ENCODE measurements around the gene HSD11B1L.
"Not testable (repeated sequence)": the region's sequence is repeated elsewhere in the genome, so short reads cannot be mapped to it uniquely, and the experiment has no call there.

The HSD11B1L gene

DNA sequence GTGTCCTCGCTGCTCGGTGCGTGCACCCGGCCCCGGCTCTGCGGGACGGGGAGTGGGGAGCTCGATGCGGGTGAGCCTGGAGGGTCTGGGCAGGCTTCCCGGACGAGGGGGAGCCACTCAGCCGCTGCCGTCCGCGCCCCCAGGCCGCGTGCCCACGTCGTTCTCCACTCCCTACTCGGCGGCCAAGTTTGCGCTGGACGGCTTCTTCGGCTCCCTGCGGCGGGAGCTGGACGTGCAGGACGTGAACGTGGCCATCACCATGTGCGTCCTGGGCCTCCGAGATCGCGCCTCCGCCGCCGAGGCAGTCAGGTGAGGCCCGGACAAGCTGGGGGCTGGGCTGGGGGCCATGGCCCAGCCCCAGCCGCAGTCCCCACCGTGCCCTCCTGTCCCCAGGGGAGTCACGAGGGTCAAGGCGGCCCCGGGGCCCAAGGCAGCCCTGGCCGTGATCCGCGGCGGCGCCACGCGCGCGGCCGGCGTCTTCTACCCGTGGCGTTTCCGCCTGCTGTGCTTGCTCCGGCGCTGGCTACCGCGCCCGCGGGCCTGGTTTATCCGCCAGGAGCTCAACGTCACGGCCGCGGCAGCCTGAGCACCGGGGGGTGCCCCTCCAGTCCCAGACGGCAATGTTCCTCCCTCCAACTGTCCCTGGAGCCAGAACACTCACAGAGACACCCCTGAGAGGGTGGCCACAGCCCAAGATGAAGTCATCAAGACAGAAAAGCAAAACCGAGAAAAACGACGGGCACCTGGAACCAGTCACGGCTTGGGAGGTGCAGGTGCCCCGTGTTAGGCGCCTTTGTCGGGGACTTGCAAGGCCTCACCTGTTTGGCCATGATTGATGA lies 6.8 kb downstream of the HSD11B1L start:
- H3K4me3 ChIP-seq (replicated peaks; ENCODE audit: insufficient read depth, low read length): peak overlapping the region; percentile 9; the same call in 1 of the 2 replicates
- DNase-seq (ENCODE audit: low read depth in 1 of 2, low spot score in 1 of 2): no peak
- H3K27ac ChIP-seq (replicated peaks): peak overlapping the region; percentile 69
- TF ChIP-seq POLR2AphosphoS5 (IDR thresholded peaks at IDR 0.05; ENCODE audit: low read depth): no peak
- no peaks in the 10 kb centered on the region for H3K27me3 ChIP-seq (ENCODE audit: insufficient read depth, poor library complexity, severe bottlenecking)

DNA sequence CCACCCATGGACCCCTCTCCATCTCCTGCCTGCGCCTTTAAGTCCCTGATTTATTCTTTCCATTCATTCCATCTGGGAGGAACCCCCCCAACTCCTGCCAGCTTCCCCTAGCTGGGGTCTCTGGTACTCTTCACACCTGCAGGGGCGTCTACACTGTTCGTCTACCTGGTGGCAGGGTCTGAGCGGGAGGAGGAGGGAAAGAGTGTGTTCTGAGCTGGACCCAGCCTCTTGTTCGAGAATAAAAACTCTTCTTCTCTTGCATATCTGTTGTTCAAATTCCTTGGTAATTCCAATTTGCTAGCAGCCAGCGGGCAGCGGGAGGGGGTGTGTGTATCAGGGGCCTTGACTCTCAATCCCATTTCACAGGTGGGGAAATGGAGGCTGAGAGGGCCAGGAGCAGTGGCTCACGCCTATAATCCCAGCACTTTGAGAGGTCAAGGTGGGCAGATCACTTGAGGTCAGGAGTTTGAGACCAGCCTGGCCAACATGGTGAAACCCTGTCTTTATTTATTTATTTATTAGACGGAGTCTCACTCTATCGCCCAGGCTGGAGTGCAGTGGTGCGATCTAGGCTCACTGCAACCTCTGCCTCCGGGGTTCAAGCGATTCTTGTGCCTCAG lies 7.5 kb downstream of the HSD11B1L start:
- not testable (repeated sequence) for H3K4me3 ChIP-seq (replicated peaks; ENCODE audit: insufficient read depth, low read length); H3K27ac ChIP-seq (replicated peaks); H3K27me3 ChIP-seq (ENCODE audit: insufficient read depth, poor library complexity, severe bottlenecking); DNase-seq (ENCODE audit: low read depth in 1 of 2, low spot score in 1 of 2)

DNA sequence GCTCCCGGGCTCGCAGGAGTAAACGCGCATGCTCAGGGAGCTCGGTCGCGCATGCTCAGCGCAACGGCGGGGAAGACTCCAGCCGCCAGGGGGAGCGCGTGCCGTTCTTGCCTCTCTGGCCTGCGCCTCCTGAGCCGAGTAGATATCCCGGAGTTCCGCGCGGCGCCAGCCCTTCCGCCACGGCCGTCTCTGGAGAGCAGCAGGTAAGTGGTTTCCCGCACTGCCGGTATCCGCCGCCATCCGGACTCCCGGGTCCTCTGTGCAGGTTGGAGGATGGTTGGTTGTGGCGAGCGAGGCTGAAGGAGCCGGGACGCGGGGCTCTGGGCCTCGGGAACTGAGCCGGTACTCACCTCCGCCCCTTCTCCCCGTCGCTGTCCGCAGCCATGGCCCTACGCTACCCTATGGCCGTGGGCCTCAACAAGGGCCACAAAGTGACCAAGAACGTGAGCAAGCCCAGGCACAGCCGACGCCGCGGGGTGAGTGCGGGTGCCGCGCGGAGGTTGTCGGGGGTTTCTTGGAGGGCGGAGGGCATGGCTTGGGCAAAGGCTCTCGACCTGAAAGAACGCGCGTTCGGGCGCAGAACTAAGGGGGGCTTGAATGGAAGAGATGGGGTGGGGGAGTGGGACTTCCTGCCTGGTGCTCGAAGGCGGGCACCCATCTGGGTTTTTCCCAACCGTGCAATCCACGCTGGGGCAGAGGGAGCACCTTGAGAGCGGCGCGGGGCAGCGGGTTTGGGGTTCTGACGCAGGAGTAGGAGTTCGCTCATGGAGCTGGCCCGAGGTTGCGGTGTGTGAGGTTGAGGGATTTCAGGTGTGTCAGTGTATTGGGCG lies 9.5 kb downstream of the HSD11B1L start, which contains the start of gene RPL36:
Gene RPL36, plus strand, starts transcription at position 171 of the 830 bp plus-strand sequence. Its CDS starts 213 bp downstream, at position 384.
- peak; percentile 96 to 97 for DNase-seq (ENCODE audit: low read depth in 1 of 2, low spot score in 1 of 2)
- H3K4me3 ChIP-seq (replicated peaks; ENCODE audit: insufficient read depth, low read length): peak within 1 kb of the TSS; percentile 80
- H3K27me3 ChIP-seq (ENCODE audit: insufficient read depth, poor library complexity, severe bottlenecking): no peaks in the 10 kb centered on the region
- peak within 1 kb of the TSS; percentile 98 for H3K27ac ChIP-seq (replicated peaks)
- TF ChIP-seq POLR2AphosphoS5 (IDR thresholded peaks at IDR 0.05; ENCODE audit: low read depth): peak; percentile 99
- TF ChIP-seq GABPA (IDR thresholded peaks at IDR 0.05; ENCODE audit: low read depth): peak; percentile 33; the same call in 1 of the 2 replicates
- TF ChIP-seq SPI1 (IDR thresholded peaks at IDR 0.05; ENCODE audit: borderline replicate concordance, low read depth): no peak
- TF ChIP-seq, protein P1, sequence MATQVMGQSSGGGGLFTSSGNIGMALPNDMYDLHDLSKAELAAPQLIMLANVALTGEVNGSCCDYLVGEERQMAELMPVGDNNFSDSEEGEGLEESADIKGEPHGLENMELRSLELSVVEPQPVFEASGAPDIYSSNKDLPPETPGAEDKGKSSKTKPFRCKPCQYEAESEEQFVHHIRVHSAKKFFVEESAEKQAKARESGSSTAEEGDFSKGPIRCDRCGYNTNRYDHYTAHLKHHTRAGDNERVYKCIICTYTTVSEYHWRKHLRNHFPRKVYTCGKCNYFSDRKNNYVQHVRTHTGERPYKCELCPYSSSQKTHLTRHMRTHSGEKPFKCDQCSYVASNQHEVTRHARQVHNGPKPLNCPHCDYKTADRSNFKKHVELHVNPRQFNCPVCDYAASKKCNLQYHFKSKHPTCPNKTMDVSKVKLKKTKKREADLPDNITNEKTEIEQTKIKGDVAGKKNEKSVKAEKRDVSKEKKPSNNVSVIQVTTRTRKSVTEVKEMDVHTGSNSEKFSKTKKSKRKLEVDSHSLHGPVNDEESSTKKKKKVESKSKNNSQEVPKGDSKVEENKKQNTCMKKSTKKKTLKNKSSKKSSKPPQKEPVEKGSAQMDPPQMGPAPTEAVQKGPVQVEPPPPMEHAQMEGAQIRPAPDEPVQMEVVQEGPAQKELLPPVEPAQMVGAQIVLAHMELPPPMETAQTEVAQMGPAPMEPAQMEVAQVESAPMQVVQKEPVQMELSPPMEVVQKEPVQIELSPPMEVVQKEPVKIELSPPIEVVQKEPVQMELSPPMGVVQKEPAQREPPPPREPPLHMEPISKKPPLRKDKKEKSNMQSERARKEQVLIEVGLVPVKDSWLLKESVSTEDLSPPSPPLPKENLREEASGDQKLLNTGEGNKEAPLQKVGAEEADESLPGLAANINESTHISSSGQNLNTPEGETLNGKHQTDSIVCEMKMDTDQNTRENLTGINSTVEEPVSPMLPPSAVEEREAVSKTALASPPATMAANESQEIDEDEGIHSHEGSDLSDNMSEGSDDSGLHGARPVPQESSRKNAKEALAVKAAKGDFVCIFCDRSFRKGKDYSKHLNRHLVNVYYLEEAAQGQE (IDR thresholded peaks at IDR 0.05; ENCODE audit: insufficient replicate concordance, low read depth): peak; percentile 85
- TF ChIP-seq, protein P2, sequence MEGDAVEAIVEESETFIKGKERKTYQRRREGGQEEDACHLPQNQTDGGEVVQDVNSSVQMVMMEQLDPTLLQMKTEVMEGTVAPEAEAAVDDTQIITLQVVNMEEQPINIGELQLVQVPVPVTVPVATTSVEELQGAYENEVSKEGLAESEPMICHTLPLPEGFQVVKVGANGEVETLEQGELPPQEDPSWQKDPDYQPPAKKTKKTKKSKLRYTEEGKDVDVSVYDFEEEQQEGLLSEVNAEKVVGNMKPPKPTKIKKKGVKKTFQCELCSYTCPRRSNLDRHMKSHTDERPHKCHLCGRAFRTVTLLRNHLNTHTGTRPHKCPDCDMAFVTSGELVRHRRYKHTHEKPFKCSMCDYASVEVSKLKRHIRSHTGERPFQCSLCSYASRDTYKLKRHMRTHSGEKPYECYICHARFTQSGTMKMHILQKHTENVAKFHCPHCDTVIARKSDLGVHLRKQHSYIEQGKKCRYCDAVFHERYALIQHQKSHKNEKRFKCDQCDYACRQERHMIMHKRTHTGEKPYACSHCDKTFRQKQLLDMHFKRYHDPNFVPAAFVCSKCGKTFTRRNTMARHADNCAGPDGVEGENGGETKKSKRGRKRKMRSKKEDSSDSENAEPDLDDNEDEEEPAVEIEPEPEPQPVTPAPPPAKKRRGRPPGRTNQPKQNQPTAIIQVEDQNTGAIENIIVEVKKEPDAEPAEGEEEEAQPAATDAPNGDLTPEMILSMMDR (IDR thresholded peaks at IDR 0.05; ENCODE audit: insufficient read depth, low read length): peak; percentile 98

DNA sequence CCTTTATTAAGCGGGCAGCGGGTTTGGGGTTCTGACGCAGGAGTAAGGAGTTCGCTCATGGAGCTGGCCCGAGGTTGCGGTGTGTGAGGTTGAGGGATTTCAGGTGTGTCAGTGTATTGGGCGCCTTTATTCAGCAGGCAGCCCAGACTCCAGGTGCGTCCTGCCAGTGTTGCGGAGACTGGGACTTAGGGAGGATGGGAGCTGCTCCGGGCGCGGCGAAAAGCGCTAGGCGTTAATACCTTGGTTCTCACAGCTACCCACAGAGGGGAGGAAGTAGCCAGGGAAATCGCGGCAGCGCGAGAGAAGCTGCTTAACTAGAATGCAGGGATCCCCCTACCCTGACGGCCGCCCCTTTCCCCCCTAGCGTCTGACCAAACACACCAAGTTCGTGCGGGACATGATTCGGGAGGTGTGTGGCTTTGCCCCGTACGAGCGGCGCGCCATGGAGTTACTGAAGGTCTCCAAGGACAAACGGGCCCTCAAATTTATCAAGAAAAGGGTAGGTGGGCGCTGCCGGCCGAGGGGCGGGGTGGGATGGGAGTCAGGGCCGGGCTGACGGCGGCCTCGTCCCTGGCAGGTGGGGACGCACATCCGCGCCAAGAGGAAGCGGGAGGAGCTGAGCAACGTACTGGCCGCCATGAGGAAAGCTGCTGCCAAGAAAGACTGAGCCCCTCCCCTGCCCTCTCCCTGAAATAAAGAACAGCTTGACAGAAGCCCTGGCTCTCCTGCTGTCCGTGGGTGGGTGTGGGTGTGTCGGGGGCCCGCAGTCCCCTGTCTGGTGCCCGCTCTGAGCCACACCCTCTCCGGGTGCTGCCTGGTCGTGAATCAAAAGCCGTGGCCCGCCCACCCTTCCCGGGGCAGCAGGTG lies 10.4 kb downstream of the HSD11B1L start:
- Histone ChIP-seq H3K27ac (replicated peaks) (peak overlapping the region; percentile 98), H3K4me3 (replicated peaks; ENCODE audit: insufficient read depth, low read length) (peak overlapping the region; percentile 80), H3K27me3 (ENCODE audit: insufficient read depth, poor library complexity, severe bottlenecking) (no peaks in the 10 kb centered on the region)
- TF ChIP-seq POLR2AphosphoS5 (IDR thresholded peaks at IDR 0.05; ENCODE audit: low read depth): no peak; the same call in 1 of the 2 replicates
- TF ChIP-seq SPI1 (IDR thresholded peaks at IDR 0.05; ENCODE audit: borderline replicate concordance, low read depth): no peak
- TF ChIP-seq, protein P1 (IDR thresholded peaks at IDR 0.05; ENCODE audit: insufficient replicate concordance, low read depth): no peak
- TF ChIP-seq, protein P2 (IDR thresholded peaks at IDR 0.05; ENCODE audit: insufficient read depth, low read length): no peak
- TF ChIP-seq GABPA (IDR thresholded peaks at IDR 0.05; ENCODE audit: low read depth): no peak
- peak in 1 of 2 experiments; percentile 67 for DNase-seq (ENCODE audit: low read depth in 1 of 2, low spot score in 1 of 2)

All from HL-60 (cell line).